NCI-H2029 (cell line): ENCODE results near the gene BCL7A.
"Not testable (repeated sequence)": the region's sequence is repeated elsewhere in the genome, so short reads cannot be mapped to it uniquely, and the experiment has no call there.

Source experiments
- DNase-seq: peaks from one replicate; lab custom pipeline; 2025; lab: John Stamatoyannopoulos, UW

BCL7A gene

GRCh38 chr12:122054842-122055520 lies 33.3 kb downstream of the BCL7A start:
- DNase-seq: no peak

- not testable (repeated sequence) for DNase-seq
These were observed 34.7 kb downstream of the BCL7A start for GRCh38 chr12:122056406-122056805.

DNA sequence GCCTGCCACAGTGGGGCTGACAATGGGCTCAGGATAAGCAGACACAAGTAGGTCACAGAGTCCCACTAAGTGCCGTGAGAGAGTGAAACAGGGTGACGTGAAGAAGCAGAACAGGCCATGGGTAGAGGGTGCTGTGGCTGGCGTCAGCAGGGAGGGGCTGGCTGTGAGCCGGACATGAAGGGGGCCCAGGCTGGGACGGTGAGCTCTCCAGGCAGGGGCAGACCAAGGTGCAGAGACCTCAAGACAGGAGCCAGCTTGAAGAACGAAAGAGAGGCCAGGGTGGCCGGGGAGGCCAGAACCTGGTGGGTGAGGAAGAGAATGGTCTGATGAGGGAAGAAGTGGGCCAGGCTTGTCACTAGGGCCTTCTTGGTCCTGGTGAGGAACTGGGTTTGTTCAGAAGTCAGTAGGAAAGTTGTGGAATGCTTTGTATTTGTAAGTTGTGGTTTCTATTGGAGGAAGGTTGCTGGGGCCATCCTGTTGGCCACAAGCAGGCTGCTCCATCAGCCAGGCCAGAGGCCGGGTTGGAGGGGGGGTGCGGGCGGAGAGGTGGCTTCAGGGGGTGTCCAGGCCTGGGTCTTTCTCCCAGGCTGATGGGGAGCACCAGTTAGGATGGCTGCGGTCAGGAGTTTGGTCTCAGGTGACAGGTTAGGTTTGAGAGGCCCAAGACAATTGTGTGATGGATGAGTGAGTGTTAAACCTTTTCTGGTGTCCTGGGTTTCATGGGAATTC lies 35.5 kb downstream of the BCL7A start:
- DNase-seq: no peak

DNA sequence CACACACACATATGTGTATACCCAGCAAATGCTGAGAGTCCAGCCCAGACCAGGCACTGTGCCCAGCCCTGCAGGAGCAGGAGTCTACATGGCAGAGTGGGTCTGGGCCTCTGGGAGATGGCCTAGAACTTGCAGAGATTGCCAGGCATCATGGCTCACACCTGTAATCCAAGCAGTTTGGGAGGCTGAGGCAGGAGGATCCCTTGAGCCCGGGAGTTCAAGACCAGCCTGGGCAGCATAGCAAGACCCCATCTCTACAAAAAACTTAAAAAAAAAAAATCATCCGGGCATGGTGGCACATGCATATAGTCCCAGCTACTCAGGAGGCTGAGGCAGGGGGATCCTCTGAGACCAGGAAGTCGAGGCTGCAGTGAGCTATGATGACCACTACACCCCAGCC lies 36.1 kb downstream of the BCL7A start:
- no peak for DNase-seq

- no peak for DNase-seq
These were observed 37.0 kb downstream of the BCL7A start for GRCh38 chr12:122058549-122059149.

DNA sequence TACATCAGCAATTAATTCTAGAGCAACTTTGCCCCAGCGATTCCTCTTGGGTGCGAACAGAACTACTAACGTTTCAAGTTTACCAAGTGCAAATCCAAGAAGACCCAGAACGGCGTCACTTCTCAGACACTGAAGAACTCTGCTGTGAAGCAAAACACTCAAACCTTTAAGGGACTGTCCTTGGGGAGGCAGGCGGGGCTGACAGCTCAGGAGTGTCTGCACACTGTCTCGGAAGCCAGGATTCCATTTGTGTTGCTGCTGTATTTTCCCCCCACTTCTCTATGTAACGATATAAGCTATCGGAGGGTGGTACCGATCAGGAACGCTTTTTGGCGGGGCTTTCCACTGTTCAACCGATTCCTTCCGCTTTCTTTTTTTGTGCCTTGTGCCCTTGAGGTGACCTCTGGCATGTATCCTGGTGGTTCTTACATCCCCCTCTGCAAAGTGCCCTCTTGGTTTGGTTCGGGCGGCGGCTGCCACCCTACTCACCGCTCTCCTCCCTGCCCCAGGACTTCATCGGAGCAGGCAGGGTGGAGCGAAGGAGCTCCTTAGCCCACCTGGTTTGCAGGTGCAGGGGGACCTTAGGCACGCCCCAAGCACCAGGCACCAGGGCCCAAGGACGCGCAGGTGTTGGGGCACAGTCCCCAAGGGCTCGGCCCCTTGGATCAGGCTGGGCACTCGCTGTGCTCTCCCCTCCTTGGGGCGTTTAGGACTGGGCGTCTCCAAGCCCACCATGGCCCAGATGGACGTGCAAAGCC lies 37.7 kb downstream of the BCL7A start:
- DNase-seq: no peak

GRCh38 chr12:122060081-122060501 lies 38.4 kb downstream of the BCL7A start:
- DNase-seq: no peak

GRCh38 chr12:122061253-122061652 lies 39.6 kb downstream of the BCL7A start:
- no peak for DNase-seq

DNA sequence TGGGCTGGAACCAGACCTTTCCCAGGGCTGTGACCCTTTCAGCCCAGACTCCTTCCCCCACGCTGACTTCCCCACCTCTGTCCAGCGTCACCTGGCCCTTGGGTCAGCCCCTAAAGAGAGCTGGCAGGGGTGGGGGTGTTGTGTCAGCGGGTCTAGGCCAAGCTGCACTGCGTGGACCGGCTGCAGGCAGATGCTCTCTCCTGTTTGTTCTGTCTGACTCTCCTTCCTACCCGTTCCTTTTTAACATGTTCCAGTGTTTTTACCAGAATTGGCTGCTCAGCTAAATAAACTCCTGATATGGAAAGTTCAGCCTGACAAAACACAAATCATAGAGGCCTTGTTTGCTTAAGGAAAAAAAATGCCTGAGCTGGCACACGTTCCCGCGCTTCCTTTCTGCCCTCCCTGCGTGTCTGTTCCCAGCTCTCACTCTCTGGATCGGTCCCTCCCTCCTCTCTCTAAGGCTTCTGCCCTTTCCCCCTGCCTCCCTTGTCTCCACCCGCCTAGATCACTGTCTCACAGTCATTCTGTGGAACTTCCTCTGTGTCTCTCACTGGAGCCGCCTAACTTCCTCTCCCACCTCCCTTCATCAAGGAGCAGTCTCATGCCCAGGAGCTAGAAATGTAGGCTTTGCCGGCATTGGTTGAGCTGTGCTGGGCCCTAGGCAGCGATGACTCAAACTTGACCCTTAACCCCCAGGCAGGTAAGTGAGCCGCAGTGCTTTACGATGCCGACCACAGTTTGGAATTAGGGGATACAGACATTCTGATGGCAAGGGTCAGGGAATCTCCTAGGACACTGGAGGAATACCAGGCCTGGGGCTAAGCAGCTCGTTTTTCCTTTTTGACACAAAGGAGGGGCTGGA lies 41.4 kb downstream of the BCL7A start:
- peak; percentile 68 for DNase-seq

DNA sequence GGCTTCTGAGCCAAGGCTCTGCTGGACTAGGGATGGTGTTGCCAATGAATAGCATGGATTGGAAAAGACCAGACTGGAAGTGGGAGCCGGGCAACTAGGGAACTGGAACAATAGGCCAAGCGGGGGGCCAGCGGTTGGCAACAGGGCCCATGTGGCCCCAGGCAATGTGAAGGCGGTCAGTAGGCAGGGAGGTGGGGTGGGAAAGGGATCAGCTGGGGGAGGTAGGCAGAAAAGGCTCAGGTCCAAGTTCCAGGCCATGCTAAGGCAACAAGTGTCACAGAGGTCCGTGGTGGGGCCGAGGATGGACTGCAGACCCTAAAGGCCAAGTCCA lies 42.0 kb downstream of the BCL7A start:
- no peak for DNase-seq

DNA sequence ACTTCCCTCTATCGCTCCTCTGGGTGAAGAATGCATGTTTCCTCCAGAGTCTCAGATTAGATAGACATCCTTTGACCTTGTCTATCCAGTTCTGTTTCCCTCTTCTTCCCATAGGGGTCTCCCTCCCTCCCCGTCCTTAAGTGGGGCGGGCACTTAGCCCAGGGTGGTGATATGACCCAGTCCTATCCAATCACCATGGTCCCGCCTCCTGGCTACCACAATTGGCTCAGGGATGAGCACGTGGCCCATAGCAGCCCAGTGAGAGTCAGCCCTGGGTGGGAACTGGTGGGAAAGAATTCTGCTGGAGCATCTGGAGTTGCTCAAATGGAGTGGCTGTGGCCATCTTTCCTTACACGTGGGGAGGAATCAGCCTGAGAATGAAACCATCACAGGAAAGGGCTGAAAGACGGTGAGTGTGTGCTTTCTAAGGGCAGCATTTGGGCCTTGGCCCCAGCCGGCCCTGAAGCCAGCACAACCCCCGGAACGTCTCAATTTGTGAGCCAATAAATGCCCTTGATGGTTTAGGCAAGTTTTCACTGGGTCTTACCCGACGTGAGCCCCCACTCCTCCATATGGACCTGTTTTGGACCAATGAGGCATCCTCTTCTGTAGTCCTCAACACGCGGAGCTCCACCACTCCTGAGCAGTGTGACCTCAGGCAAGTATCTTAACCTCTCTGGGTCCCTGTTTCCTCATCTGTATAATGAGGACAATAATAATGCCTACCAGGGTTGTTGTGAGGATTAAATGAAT lies 42.5 kb downstream of the BCL7A start:
- peak; percentile 98 for DNase-seq

DNA sequence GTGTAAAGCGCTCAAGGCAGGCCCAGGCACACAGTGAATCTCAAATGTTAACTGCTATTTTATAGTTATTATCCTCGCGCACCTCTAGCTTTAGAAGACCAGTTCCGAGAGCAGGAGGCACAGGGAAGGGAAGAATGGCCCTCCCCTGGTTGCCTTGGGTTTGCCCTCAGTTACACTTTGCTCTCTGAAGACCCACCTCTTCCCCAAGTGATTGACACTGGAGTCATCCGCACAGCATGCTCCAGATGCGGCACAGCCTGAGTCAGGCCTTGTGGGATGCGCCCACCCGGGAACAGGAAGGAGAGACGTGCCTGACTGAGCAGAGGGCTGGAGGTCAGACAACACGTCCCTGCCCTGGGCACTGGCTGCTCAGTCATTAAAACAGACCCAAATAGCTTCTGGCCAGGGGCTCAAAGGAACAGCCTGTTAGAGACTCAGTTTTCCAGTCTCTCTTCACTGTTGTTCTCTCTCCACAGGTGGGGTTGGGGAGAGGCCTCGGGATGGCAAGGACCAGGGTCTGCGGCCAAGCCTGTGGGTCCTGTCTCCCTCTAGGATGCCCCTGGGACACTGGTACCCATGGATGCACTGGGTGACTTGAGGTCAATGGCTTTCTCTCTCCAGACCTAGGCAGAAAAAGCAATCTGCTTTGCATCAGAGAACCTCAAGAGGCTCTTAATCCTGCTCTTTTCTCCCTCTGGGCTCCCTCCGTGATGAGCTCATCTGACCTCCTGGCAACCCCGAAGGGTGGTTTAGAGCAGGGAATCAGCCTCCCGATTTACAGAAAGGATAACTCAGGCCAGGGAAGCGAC lies 43.3 kb downstream of the BCL7A start:
- peak; percentile 80 for DNase-seq

DNA sequence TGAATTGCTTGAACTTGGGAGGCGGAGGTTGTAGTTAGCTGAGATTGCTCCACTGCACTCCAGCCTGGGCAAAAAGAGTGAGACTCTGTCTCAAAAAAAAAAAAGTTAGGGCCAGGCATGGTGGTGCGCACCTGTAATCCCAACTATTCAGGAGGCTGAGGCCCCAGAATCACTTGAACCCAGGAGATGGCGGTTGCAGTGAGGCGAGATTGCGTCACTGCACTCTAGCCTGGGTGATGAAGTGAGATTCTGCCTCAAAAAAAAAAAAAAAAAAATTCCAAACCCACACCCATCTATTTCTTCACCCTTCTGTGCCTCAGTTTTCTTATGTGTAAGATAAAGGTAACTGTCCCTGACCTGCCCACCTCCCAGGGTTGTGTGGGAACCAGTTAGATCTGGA lies 45.9 kb downstream of the BCL7A start:
- no peak for DNase-seq

- no peak for DNase-seq
These were observed 46.3 kb downstream of the BCL7A start for GRCh38 chr12:122067966-122068365.

DNA sequence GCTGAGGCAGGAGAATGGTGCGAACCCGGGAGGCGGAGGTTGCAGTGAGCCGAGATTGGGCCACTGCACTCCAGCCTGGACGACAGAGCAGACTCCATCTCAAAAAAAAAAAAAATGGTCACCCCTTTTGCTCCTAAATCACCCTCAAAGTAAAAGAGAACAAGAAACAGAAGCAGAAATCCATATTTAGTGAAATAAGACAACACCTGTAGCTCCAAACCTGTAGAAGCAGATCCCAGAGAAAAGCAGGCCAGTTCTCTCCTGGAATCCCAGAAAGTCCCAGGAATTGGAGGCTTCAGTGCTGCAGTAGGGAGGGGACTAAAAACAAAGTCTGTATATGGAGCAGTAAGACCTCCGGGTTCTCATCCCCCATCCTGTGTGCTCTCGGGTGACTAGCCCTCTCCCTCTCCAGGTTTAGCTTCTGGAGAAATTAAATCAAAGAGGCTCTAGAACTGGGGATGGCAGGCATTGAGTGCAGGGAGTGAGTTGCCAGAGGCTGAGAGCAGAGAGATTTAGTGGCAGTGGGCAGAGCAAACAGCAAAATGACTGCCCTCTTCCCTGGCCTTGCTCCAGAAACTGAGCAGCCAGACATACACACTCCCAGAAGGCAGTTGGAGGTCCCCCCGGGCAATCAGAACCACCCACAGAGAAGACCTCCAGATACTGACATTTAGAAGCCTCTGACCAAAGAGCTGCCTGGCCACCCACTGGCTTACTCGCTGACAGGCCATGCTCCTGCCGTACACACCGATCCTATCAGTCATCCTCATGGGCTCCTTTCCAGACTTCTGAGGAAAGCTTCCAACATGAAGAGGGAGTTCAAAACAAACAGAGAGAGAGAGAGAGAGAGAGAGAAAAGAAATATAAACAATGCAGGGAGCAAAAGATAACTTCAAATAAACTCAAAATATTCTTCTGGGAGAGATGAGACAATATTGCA lies 50.6 kb downstream of the BCL7A start:
- DNase-seq: peak; percentile 60

DNA sequence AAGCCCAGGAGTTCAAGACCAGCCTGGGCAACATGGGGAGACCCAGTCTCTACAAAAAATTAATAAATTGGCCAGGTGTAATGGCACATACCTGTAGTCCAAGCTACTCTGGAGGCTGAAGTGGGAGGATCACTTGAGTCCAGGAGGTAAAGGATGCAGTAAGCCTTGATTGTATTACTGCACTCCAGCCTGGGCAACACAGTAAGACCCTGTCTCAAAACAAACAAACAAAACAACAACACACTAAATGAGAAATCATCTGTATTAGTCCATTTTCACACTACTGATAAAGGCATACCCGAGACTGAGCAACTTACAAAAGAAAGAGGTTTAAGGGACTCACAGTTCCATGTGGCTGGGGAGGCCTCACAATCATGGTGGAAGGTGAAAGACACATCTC lies 52.1 kb downstream of the BCL7A start:
- no peak for DNase-seq

GRCh38 chr12:122076743-122077495 lies 55.2 kb downstream of the BCL7A start:
- DNase-seq: no peak
